Activated T-cell treated with anti-CD3 and anti-CD28 coated beads, Interleukin-2, amount 50 U/mL, for 4 hours (primary cell): ENCODE data around the gene CARHSP1. TPM values are rescaled to one million over a fixed set of nuclear protein-coding genes. Genes with fewer than 3 reads are reported as not detected.

ENCODE experiments used
- ATAC-seq, 2 donors: fragments of 200-7000 bp; cut with Tn5 transposase; one replicate each; pipeline ENCODE4 v1.10.0; 2021
- DNase-seq: peaks from one replicate; pipeline ENCODE4 v3.0.0-alpha.2; 2020
- H3K27me3 Mint-ChIP-seq: one replicate; pipeline ENCODE4 v1.8.0; 2021; ENCODE audit warnings: low read depth, mixed read lengths
- H3K36me3 Mint-ChIP-seq: one replicate; pipeline ENCODE4 v1.8.0; 2022; ENCODE audit warnings: mixed read lengths; ENCODE audit not compliant: insufficient read depth
- H3K4me1 Mint-ChIP-seq: one replicate; pipeline ENCODE4 v1.8.0; 2021; ENCODE audit warnings: low read depth, mixed read lengths
- H3K4me3 Mint-ChIP-seq: one replicate; pipeline ENCODE4 v1.8.0; 2021; ENCODE audit warnings: mild to moderate bottlenecking, moderate library complexity, mixed read lengths
- H3K9me3 Mint-ChIP-seq: one replicate; pipeline ENCODE4 v1.8.0; 2021; ENCODE audit warnings: mixed read lengths
- total RNA-seq, 3 donors: library from RNA; stranded (reverse); gene quantifications; one replicate each; pipeline ENCODE4 v1.2.1, GENCODE V29; 2021

Gene CARHSP1
- total RNA-seq, 3 donors from 2014 or later: 14.7 to 17.8 (median 16.8) TPM

- Mint-ChIP-seq H3K36me3 (peaks cover 70% of the 10 kb centered on the region), H3K4me3 (no peak overlapping the region), H3K27me3 (no peaks in the 10 kb centered on the region), H3K9me3 (no peaks in the 10 kb centered on the region), H3K4me1 (no peaks in the 10 kb centered on the region)
- no peak for DNase-seq
- no peak for ATAC-seq
Measured at GRCh38 chr16:8901320-8901861, 32.6 kb upstream of the CARHSP1 start.

- Mint-ChIP-seq H3K36me3 (peaks cover 63% of the 10 kb centered on the region), H3K27me3 (no peaks in the 10 kb centered on the region), H3K4me3 (no peak overlapping the region), H3K4me1 (no peaks in the 10 kb centered on the region), H3K9me3 (no peaks in the 10 kb centered on the region)
- ATAC-seq: no peak
- DNase-seq: no peak
Measured at GRCh38 chr16:8900343-8900742, 31.5 kb upstream of the CARHSP1 start.

- H3K36me3 Mint-ChIP-seq: peaks cover 64% of the 10 kb centered on the region
- no peak for DNase-seq
- no peaks in the 10 kb centered on the region for H3K4me1 Mint-ChIP-seq
- no peak overlapping the region for H3K4me3 Mint-ChIP-seq
- ATAC-seq: no peak
- H3K9me3 Mint-ChIP-seq: no peaks in the 10 kb centered on the region
- H3K27me3 Mint-ChIP-seq: no peaks in the 10 kb centered on the region
Measured at GRCh38 chr16:8899709-8900317, 31.0 kb upstream of the CARHSP1 start.

GRCh38 chr16:8898660-8899318 is 30.0 kb upstream of the CARHSP1 start:
- DNase-seq: no peak
- H3K4me1 Mint-ChIP-seq: no peaks in the 10 kb centered on the region
- no peaks in the 10 kb centered on the region for H3K9me3 Mint-ChIP-seq
- peaks cover 66% of the 10 kb centered on the region for H3K36me3 Mint-ChIP-seq
- H3K4me3 Mint-ChIP-seq: no peak overlapping the region
- no peaks in the 10 kb centered on the region for H3K27me3 Mint-ChIP-seq
- no peak for ATAC-seq

- Mint-ChIP-seq H3K4me1 (peaks cover 27% of the 10 kb centered on the region), H3K27me3 (no peaks in the 10 kb centered on the region), H3K36me3 (peaks cover 71% of the 10 kb centered on the region), H3K9me3 (no peaks in the 10 kb centered on the region), H3K4me3 (no peak overlapping the region)
- no peak for ATAC-seq
- no peak for DNase-seq
Measured at GRCh38 chr16:8894736-8895334, 26.0 kb upstream of the CARHSP1 start.

GRCh38 chr16:8893976-8894690 is 25.3 kb upstream of the CARHSP1 start:
- Mint-ChIP-seq H3K27me3 (no peaks in the 10 kb centered on the region), H3K36me3 (peaks cover 66% of the 10 kb centered on the region), H3K4me1 (peaks cover 27% of the 10 kb centered on the region), H3K9me3 (no peaks in the 10 kb centered on the region), H3K4me3 (no peak overlapping the region)
- ATAC-seq: no peak
- no peak for DNase-seq

GRCh38 chr16:8893426-8893825 is 24.6 kb upstream of the CARHSP1 start:
- Mint-ChIP-seq H3K4me3 (no peak overlapping the region), H3K4me1 (peaks cover 27% of the 10 kb centered on the region), H3K36me3 (peaks cover 62% of the 10 kb centered on the region), H3K9me3 (no peaks in the 10 kb centered on the region), H3K27me3 (no peaks in the 10 kb centered on the region)
- ATAC-seq (no peak), DNase-seq (no peak)

- ATAC-seq: peak; percentile 13 to 35
- Mint-ChIP-seq H3K36me3 (peaks cover 51% of the 10 kb centered on the region), H3K9me3 (no peaks in the 10 kb centered on the region), H3K4me1 (peaks cover 30% of the 10 kb centered on the region), H3K4me3 (peak overlapping the region; percentile 67), H3K27me3 (no peaks in the 10 kb centered on the region)
- DNase-seq: no peak
Measured at GRCh38 chr16:8892101-8892575, 23.3 kb upstream of the CARHSP1 start.

- no peak overlapping the region for H3K4me3 Mint-ChIP-seq
- no peak for ATAC-seq
- H3K9me3 Mint-ChIP-seq: no peaks in the 10 kb centered on the region
- peaks cover 43% of the 10 kb centered on the region for H3K36me3 Mint-ChIP-seq
- H3K4me1 Mint-ChIP-seq: peaks cover 38% of the 10 kb centered on the region
- H3K27me3 Mint-ChIP-seq: peaks cover 4% of the 10 kb centered on the region
- DNase-seq: no peak
Measured at GRCh38 chr16:8890549-8890921, 21.7 kb upstream of the CARHSP1 start.

- Mint-ChIP-seq H3K9me3 (no peaks in the 10 kb centered on the region), H3K36me3 (peaks cover 38% of the 10 kb centered on the region), H3K27me3 (peaks cover 4% of the 10 kb centered on the region), H3K4me1 (peaks cover 40% of the 10 kb centered on the region), H3K4me3 (no peak overlapping the region)
- DNase-seq: no peak
- no peak for ATAC-seq
Measured at GRCh38 chr16:8889893-8890548, 21.2 kb upstream of the CARHSP1 start.

- H3K27me3 Mint-ChIP-seq: peaks cover 4% of the 10 kb centered on the region
- DNase-seq: no peak
- ATAC-seq: no peak
- peaks cover 32% of the 10 kb centered on the region for H3K36me3 Mint-ChIP-seq
- H3K4me3 Mint-ChIP-seq: no peak overlapping the region
- H3K9me3 Mint-ChIP-seq: no peaks in the 10 kb centered on the region
- peaks cover 40% of the 10 kb centered on the region for H3K4me1 Mint-ChIP-seq
Measured at GRCh38 chr16:8888951-8889892, 20.4 kb upstream of the CARHSP1 start.

- ATAC-seq (no peak), DNase-seq (no peak)
- H3K36me3 Mint-ChIP-seq: peaks cover 26% of the 10 kb centered on the region
- peaks cover 37% of the 10 kb centered on the region for H3K4me1 Mint-ChIP-seq
- no peak overlapping the region for H3K4me3 Mint-ChIP-seq
- no peaks in the 10 kb centered on the region for H3K9me3 Mint-ChIP-seq
- peaks cover 9% of the 10 kb centered on the region for H3K27me3 Mint-ChIP-seq
Measured at GRCh38 chr16:8887952-8888560, 19.2 kb upstream of the CARHSP1 start.

GRCh38 chr16:8887431-8887765 is 18.6 kb upstream of the CARHSP1 start:
- no peak for ATAC-seq
- peaks cover 32% of the 10 kb centered on the region for H3K4me1 Mint-ChIP-seq
- H3K27me3 Mint-ChIP-seq: peaks cover 9% of the 10 kb centered on the region

More at GRCh38 chr16:8887431-8887765, 18.6 kb upstream of the CARHSP1 start:
- no peaks in the 10 kb centered on the region for H3K9me3 Mint-ChIP-seq
- no peak for DNase-seq
- H3K36me3 Mint-ChIP-seq: peaks cover 21% of the 10 kb centered on the region
- H3K4me3 Mint-ChIP-seq: no peak overlapping the region
